Colonic mucosa (tissue), 4 donors: ENCODE data around the gene OR6C3. TPM values are rescaled to one million over a fixed set of nuclear protein-coding genes. Genes with fewer than 3 reads are reported as not detected.

Source experiments
- DNase-seq: peaks from one replicate; pipeline ENCODE4 v3.0.0-alpha.2; 2020
- H3K27ac ChIP-seq: fragments of 200-600 bp; one replicate; pipeline ENCODE4 v1.8.0; 2021
- H3K27me3 ChIP-seq: fragments of 200-600 bp; one replicate; pipeline ENCODE4 v1.8.0; 2021
- H3K36me3 ChIP-seq: fragments of 200-600 bp; one replicate; pipeline ENCODE4 v1.8.0; 2021
- H3K4me1 ChIP-seq: fragments of 200-600 bp; one replicate; pipeline ENCODE4 v1.8.0; 2021; ENCODE audit warnings: mild to moderate bottlenecking
- H3K4me3 ChIP-seq: fragments of 200-600 bp; one replicate; pipeline ENCODE4 v1.8.0; 2021
- H3K9ac ChIP-seq, 2 donors: one replicate each; pipeline ENCODE4 v1.7.0; 2013; ENCODE audit warnings: control low read depth in 2 of 2, low read depth in 2 of 2, low read length in 2 of 2
- H3K9me3 ChIP-seq: fragments of 200-600 bp; one replicate; pipeline ENCODE4 v1.8.0; 2021
- CTCF ChIP-seq: fragments of 200-600 bp; IDR thresholded peaks from one replicate; pipeline ENCODE4 v1.8.0; 2022; ENCODE audit warnings: antibody characterized with exemption, mild to moderate bottlenecking
- intact Hi-C: fragments of 100-400 bp; cut with DNase I; formaldehyde crosslinking; loops from one replicate; pipeline ENCODE4 v1.14.1; 2022
- total RNA-seq, 2 donors: library from RNA; stranded (reverse); fragmentation: NEBNext Ultra II Directional in 1 of 2; extraction: Animal tissue kit (Norgen Biotek cat#: 25700) in 1 of 2; gene quantifications; one replicate each; pipeline ENCODE4 v1.2.1, GENCODE V29; 2021
- donor health status: healthy.
- donor health status: DM: no; HTN: no; CAD: no.
- donor health status: DM: no; HTN: no; CAD: no.

OR6C3 gene
- not detected for total RNA-seq

GRCh38 chr12:55330446-55330845, at the start of gene OR6C3:
OR6C3 (plus strand) TSS chr12:55330746; CDS start chr12:55331701, 955 bp downstream.
- no peaks in the 10 kb centered on the region for H3K4me1 ChIP-seq
- no peaks in the 10 kb centered on the region for H3K27me3 ChIP-seq
- H3K27ac ChIP-seq: no peak within 1 kb of the TSS
- H3K4me3 ChIP-seq: no peak within 1 kb of the TSS
- H3K36me3 ChIP-seq: no peaks in the 10 kb centered on the region
- intact Hi-C loops: no loop called here
- no peak for TF ChIP-seq CTCF
- no peak for DNase-seq
- no peak within 1 kb of the TSS for H3K9ac ChIP-seq
- H3K9me3 ChIP-seq: no peaks in the 10 kb centered on the region

- intact Hi-C loops: no loop called here
- H3K4me1 ChIP-seq: no peaks in the 10 kb centered on the region
- H3K27ac ChIP-seq: no peak overlapping the region
- H3K9ac ChIP-seq: no peak overlapping the region
- no peak overlapping the region for H3K4me3 ChIP-seq
- H3K36me3 ChIP-seq: no peaks in the 10 kb centered on the region
- no peaks in the 10 kb centered on the region for H3K9me3 ChIP-seq
- no peak for TF ChIP-seq CTCF
- no peaks in the 10 kb centered on the region for H3K27me3 ChIP-seq
- DNase-seq: no peak
These were observed 49.6 kb upstream of the OR6C3 start for GRCh38 chr12:55280991-55281390.

DNA sequence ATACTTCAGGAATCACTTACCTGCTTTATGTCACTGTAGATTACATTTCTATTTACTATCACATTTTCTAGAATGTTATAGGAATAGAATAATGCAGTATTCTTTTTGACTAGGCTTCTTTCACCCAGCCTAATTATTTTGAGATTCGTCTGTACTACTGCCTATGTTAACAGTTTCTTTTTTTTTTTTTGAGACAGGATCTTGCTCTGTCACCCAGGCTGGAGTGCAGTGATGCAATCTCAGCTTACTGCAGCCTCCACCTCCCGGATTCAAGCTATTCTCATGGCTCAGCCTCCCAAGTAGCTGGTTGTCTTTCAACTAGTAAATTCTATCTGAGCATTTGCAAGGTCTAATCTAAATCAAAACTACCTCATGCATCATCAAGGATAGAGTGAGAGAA, 40.5 kb upstream of the OR6C3 start:
- Histone ChIP-seq H3K27ac (no peak overlapping the region), H3K4me1 (no peaks in the 10 kb centered on the region), H3K36me3 (no peaks in the 10 kb centered on the region), H3K27me3 (no peaks in the 10 kb centered on the region), H3K4me3 (no peak overlapping the region), H3K9me3 (no peaks in the 10 kb centered on the region), H3K9ac (no peak overlapping the region)
- DNase-seq: no peak
- no peak for TF ChIP-seq CTCF
- intact Hi-C loops: no loop called here

GRCh38 chr12:55296469-55296868, 34.1 kb upstream of the OR6C3 start, which contains the start of gene OR6C6:
OR6C6 (minus strand) TSS chr12:55296569; CDS start chr12:55295232, 1,337 bp downstream.
- TF ChIP-seq CTCF: no peak
- DNase-seq: no peak
- H3K4me3 ChIP-seq: no peak within 1 kb of the TSS
- H3K27ac ChIP-seq: no peak within 1 kb of the TSS
- H3K9ac ChIP-seq: no peak within 1 kb of the TSS
- H3K9me3 ChIP-seq: no peaks in the 10 kb centered on the region
- no peaks in the 10 kb centered on the region for H3K4me1 ChIP-seq
- no peaks in the 10 kb centered on the region for H3K36me3 ChIP-seq
- H3K27me3 ChIP-seq: no peaks in the 10 kb centered on the region
- intact Hi-C loops: no loop called here

- TF ChIP-seq CTCF: no peak
- Histone ChIP-seq H3K9ac (no peak within 1 kb of the TSS), H3K36me3 (no peaks in the 10 kb centered on the region), H3K27ac (no peak within 1 kb of the TSS), H3K27me3 (no peaks in the 10 kb centered on the region), H3K4me3 (no peak within 1 kb of the TSS), H3K4me1 (no peaks in the 10 kb centered on the region), H3K9me3 (no peaks in the 10 kb centered on the region)
- intact Hi-C loops: no loop called here
- no peak for DNase-seq
These were observed 16.5 kb upstream of the OR6C3 start, which contains the start of gene OR6C1 for GRCh38 chr12:55314043-55314442. OR6C1 (plus strand) TSS chr12:55314343; CDS start chr12:55320600, 6,257 bp downstream.
